HL-60 (cell line): Measurements from ENCODE around the gene TRIM67.

Experiments
- CTCF ChIP-seq: IDR thresholded peaks from one replicate; pipeline ENCODE4 v1.5.1; 2011; ENCODE audit warnings: low read length, control low read depth, inconsistent platforms; ENCODE audit not compliant: insufficient read depth
- POLR2AphosphoS5 ChIP-seq: IDR thresholded peaks from 2 replicates; pipeline ENCODE4 v1.6.1; 2012; ENCODE audit warnings: low read depth
- SPI1 ChIP-seq: IDR thresholded peaks from 2 replicates; pipeline ENCODE4 v1.6.1; 2012; ENCODE audit warnings: low read depth, mild to moderate bottlenecking, borderline replicate concordance
- TF ChIP-seq, protein P1 (sequence below): IDR thresholded peaks from 2 replicates; pipeline ENCODE4 v1.6.1; 2012; ENCODE audit warnings: low read depth; ENCODE audit not compliant: insufficient replicate concordance

GRCh38 chr1:231218078-231218477 is 56.2 kb downstream of the TRIM67 start:
- TF ChIP-seq CTCF (no peak), SPI1 (no peak), POLR2AphosphoS5 (no peak)
- TF ChIP-seq, protein P1, sequence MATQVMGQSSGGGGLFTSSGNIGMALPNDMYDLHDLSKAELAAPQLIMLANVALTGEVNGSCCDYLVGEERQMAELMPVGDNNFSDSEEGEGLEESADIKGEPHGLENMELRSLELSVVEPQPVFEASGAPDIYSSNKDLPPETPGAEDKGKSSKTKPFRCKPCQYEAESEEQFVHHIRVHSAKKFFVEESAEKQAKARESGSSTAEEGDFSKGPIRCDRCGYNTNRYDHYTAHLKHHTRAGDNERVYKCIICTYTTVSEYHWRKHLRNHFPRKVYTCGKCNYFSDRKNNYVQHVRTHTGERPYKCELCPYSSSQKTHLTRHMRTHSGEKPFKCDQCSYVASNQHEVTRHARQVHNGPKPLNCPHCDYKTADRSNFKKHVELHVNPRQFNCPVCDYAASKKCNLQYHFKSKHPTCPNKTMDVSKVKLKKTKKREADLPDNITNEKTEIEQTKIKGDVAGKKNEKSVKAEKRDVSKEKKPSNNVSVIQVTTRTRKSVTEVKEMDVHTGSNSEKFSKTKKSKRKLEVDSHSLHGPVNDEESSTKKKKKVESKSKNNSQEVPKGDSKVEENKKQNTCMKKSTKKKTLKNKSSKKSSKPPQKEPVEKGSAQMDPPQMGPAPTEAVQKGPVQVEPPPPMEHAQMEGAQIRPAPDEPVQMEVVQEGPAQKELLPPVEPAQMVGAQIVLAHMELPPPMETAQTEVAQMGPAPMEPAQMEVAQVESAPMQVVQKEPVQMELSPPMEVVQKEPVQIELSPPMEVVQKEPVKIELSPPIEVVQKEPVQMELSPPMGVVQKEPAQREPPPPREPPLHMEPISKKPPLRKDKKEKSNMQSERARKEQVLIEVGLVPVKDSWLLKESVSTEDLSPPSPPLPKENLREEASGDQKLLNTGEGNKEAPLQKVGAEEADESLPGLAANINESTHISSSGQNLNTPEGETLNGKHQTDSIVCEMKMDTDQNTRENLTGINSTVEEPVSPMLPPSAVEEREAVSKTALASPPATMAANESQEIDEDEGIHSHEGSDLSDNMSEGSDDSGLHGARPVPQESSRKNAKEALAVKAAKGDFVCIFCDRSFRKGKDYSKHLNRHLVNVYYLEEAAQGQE, result no peak
